ENCODE results near the gene TAS2R8.
"Not testable (repeated sequence)": the region's sequence is repeated elsewhere in the genome, so short reads cannot be mapped to it uniquely, and the experiment has no call there.

The TAS2R8 gene

DNA sequence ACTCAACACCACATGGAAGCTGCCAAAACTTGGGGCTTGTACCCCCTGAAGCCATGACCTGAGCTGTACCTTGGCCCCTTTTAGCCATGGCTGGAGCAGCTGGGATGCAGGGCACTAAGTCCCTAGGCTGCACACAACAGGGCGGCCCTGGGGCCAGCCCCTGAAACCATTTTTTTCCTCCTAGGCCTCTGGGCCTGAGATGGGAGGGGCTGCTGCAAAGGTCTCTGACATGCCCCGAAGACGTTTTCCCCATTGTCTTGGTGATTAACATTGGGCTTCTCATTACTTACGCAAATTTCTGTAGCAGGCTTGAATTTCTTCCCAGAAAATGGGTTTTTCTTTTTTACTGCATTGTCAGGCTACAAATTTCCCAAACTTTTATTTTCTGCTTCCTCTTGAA, 15.3 kb downstream of the TAS2R8 start:
- H3K4me3 ChIP-seq (ENCODE audit: insufficient read depth in 1 of 2, low read depth in 1 of 2, low read length in 2 of 2); H3K4me2 ChIP-seq (ENCODE audit: low read length, poor library complexity, severe bottlenecking): not testable (repeated sequence)

DNA sequence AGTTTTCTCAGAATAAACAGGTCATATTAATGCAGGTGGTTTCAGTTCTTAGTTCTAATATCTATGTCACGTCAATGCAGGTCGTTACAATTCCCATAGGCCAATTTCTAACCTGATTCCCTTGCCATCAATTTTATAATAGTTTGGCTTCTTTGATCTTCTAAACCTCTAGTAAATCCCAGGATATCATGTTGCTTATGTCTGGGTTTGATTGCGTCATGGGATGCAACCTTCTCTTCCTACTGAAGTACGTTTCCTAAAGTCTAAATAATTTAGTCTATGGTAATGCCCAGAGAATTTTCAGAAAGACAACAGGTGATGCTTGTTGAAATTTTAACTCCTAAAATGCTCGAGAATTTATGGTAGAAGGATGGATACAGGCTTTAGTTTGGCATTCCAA, 23.8 kb downstream of the TAS2R8 start:
- Histone ChIP-seq H3K23ac (ENCODE audit: low read length in 2 of 2) (no peak overlapping the region), H3K27me3 (ENCODE audit: control insufficient read depth in 1 of 2, insufficient read depth in 1 of 2, low read length in 2 of 2) (no peaks in the 10 kb centered on the region), H3K4ac (ENCODE audit: low read depth in 1 of 2, low read length in 2 of 2) (no peak overlapping the region), H3K9me3 (ENCODE audit: control insufficient read depth, low read length) (no peaks in the 10 kb centered on the region), H3K9ac (ENCODE audit: low read length) (no peak overlapping the region), H4K8ac (ENCODE audit: low read length) (no peak overlapping the region), H2BK12ac (ENCODE audit: low read length in 2 of 2) (no peak overlapping the region), H3K36me3 (ENCODE audit: control insufficient read depth in 1 of 2, insufficient read depth in 2 of 2, low read depth in 1 of 2, low read length in 2 of 2) (no peaks in the 10 kb centered on the region), H2BK15ac (ENCODE audit: low read depth, poor library complexity, severe bottlenecking) (no peak overlapping the region), H2BK120ac (ENCODE audit: low read depth, low read length) (no peak overlapping the region), H3K14ac (ENCODE audit: low read length in 2 of 2) (no peak overlapping the region), H3K4me1 (ENCODE audit: control insufficient read depth, insufficient read depth, low read depth, low read length) (no peaks in the 10 kb centered on the region), H2AK5ac (ENCODE audit: low read length, severe bottlenecking) (no peak overlapping the region), H2BK5ac (ENCODE audit: low read depth, low read length, poor library complexity, severe bottlenecking) (no peak overlapping the region), H3K4me3 (ENCODE audit: insufficient read depth in 1 of 2, low read depth in 1 of 2, low read length in 2 of 2) (no peak overlapping the region), H3K79me1 (replicated peaks; ENCODE audit: low read length, poor library complexity, severe bottlenecking) (no peaks in the 10 kb centered on the region), H3K27ac (ENCODE audit: low read length, poor library complexity, severe bottlenecking) (no peak overlapping the region), H2AFZ (ENCODE audit: low read depth, low read length) (no peak overlapping the region), H3K18ac (ENCODE audit: low read depth in 1 of 2, low read length in 2 of 2) (no peak overlapping the region), H4K91ac (ENCODE audit: low read length) (no peak overlapping the region), H3K4me2 (ENCODE audit: low read length, poor library complexity, severe bottlenecking) (no peak overlapping the region)
- no peak for DNase-seq
- 63% methylated on average over 2 of the region's 5 CpGs for WGBS

More for the DNA sequence above, 15.3 kb downstream of the TAS2R8 start:
- not testable (repeated sequence) for H3K9me3 ChIP-seq (ENCODE audit: control insufficient read depth, low read length); H3K27ac ChIP-seq (ENCODE audit: low read length, poor library complexity, severe bottlenecking); H2BK120ac ChIP-seq (ENCODE audit: low read depth, low read length); H3K18ac ChIP-seq (ENCODE audit: low read depth in 1 of 2, low read length in 2 of 2); H3K9ac ChIP-seq (ENCODE audit: low read length); H2BK15ac ChIP-seq (ENCODE audit: low read depth, poor library complexity, severe bottlenecking); H2AK5ac ChIP-seq (ENCODE audit: low read length, severe bottlenecking); H3K27me3 ChIP-seq (ENCODE audit: control insufficient read depth in 1 of 2, insufficient read depth in 1 of 2, low read length in 2 of 2); H3K4me1 ChIP-seq (ENCODE audit: control insufficient read depth, insufficient read depth, low read depth, low read length); H2BK5ac ChIP-seq (ENCODE audit: low read depth, low read length, poor library complexity, severe bottlenecking); H2BK12ac ChIP-seq (ENCODE audit: low read length in 2 of 2); H4K91ac ChIP-seq (ENCODE audit: low read length); H2AFZ ChIP-seq (ENCODE audit: low read depth, low read length); H3K14ac ChIP-seq (ENCODE audit: low read length in 2 of 2); H4K8ac ChIP-seq (ENCODE audit: low read length); H3K4ac ChIP-seq (ENCODE audit: low read depth in 1 of 2, low read length in 2 of 2); H3K36me3 ChIP-seq (ENCODE audit: control insufficient read depth in 1 of 2, insufficient read depth in 2 of 2, low read depth in 1 of 2, low read length in 2 of 2); H3K79me1 ChIP-seq (replicated peaks; ENCODE audit: low read length, poor library complexity, severe bottlenecking); DNase-seq; H3K23ac ChIP-seq (ENCODE audit: low read length in 2 of 2)
- WGBS = 83% methylated on average over 4 of the region's 4 CpGs

DNA sequence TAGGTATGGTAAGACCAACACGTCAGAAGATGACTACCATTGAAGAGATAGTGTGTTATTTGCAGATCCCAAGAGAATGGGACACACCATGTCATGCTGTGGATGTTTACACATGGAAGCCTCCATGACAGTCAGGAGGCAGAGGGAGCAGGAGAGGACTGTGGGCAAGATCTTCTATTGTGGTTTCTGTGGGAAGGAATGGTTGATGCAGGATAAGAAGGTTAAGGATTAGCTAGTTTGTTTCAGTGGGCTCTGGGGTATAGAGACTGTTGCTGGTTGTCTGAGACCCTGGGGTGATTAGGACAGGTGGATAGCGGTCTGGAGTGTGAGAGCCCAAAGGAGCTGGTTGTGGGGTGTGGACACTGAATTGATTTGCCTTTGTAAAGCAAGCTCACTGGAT, 28.0 kb downstream of the TAS2R8 start:
- H3K27ac ChIP-seq (ENCODE audit: low read length, poor library complexity, severe bottlenecking) = no peak overlapping the region
- no peak overlapping the region for H3K14ac ChIP-seq (ENCODE audit: low read length in 2 of 2)
- no peaks in the 10 kb centered on the region for H3K79me1 ChIP-seq (replicated peaks; ENCODE audit: low read length, poor library complexity, severe bottlenecking)
- no peak overlapping the region for H2AK5ac ChIP-seq (ENCODE audit: low read length, severe bottlenecking)
- no peak overlapping the region for H4K8ac ChIP-seq (ENCODE audit: low read length)
- H2BK5ac ChIP-seq (ENCODE audit: low read depth, low read length, poor library complexity, severe bottlenecking) = no peak overlapping the region
- H4K91ac ChIP-seq (ENCODE audit: low read length) = no peak overlapping the region
- no peak overlapping the region for H3K4ac ChIP-seq (ENCODE audit: low read depth in 1 of 2, low read length in 2 of 2)
- 83% methylated on average over 2 of the region's 2 CpGs for WGBS
- no peak overlapping the region for H3K4me3 ChIP-seq (ENCODE audit: insufficient read depth in 1 of 2, low read depth in 1 of 2, low read length in 2 of 2)
- H3K9me3 ChIP-seq (ENCODE audit: control insufficient read depth, low read length) = no peaks in the 10 kb centered on the region
- H3K4me1 ChIP-seq (ENCODE audit: control insufficient read depth, insufficient read depth, low read depth, low read length) = no peaks in the 10 kb centered on the region
- peaks cover 3 to 4% of the 10 kb centered on the region in 2 experiments for H3K27me3 ChIP-seq (ENCODE audit: control insufficient read depth in 1 of 2, insufficient read depth in 1 of 2, low read length in 2 of 2)
- H3K36me3 ChIP-seq (ENCODE audit: control insufficient read depth in 1 of 2, insufficient read depth in 2 of 2, low read depth in 1 of 2, low read length in 2 of 2) = no peaks in the 10 kb centered on the region
- H3K9ac ChIP-seq (ENCODE audit: low read length) = no peak overlapping the region
- no peak overlapping the region for H2BK15ac ChIP-seq (ENCODE audit: low read depth, poor library complexity, severe bottlenecking)
- no peak overlapping the region for H3K18ac ChIP-seq (ENCODE audit: low read depth in 1 of 2, low read length in 2 of 2)
- no peak overlapping the region for H2BK120ac ChIP-seq (ENCODE audit: low read depth, low read length)
- H2BK12ac ChIP-seq (ENCODE audit: low read length in 2 of 2) = no peak overlapping the region
- no peak for DNase-seq
- no peak overlapping the region for H2AFZ ChIP-seq (ENCODE audit: low read depth, low read length)
- H3K23ac ChIP-seq (ENCODE audit: low read length in 2 of 2) = no peak overlapping the region
- H3K4me2 ChIP-seq (ENCODE audit: low read length, poor library complexity, severe bottlenecking) = no peak overlapping the region

DNA sequence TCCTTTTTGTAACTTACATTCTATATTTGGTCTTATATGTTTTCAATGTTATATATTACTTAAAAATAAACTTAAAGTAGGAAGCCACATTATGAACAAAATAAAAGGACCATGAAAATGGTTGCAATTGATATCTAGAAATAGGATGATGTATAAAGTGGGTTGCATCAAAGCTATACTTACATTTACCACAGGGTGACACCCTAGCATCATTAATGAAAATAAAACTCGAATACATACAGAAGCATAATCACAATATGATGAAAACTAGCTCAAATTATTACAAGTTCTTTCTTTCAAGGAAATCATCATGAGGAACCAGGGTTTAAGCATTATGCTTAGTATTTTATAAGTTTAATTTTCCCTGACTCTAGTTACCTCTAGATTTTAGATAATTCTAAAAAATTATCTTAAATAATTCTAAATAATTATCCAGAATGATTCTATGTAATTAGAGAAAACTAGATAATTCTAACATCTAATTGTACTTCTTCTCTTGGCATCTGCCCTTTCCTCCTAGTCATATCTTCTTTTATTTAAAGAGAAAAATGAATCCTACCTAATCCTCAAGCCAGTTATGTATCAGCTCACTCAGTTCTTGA, 35.9 kb downstream of the TAS2R8 start:
- Histone ChIP-seq H2AK5ac (ENCODE audit: low read length, severe bottlenecking) (no peak overlapping the region), H3K14ac (ENCODE audit: low read length in 2 of 2) (no peak overlapping the region), H2BK5ac (ENCODE audit: low read depth, low read length, poor library complexity, severe bottlenecking) (no peak overlapping the region), H3K9ac (ENCODE audit: low read length) (no peak overlapping the region), H3K27ac (ENCODE audit: low read length, poor library complexity, severe bottlenecking) (no peak overlapping the region), H2BK120ac (ENCODE audit: low read depth, low read length) (no peak overlapping the region), H2AFZ (ENCODE audit: low read depth, low read length) (no peak overlapping the region), H4K8ac (ENCODE audit: low read length) (no peak overlapping the region), H3K79me1 (replicated peaks; ENCODE audit: low read length, poor library complexity, severe bottlenecking) (no peaks in the 10 kb centered on the region), H2BK12ac (ENCODE audit: low read length in 2 of 2) (no peak overlapping the region), H3K27me3 (ENCODE audit: control insufficient read depth in 1 of 2, insufficient read depth in 1 of 2, low read length in 2 of 2) (peaks cover 31 to 64% of the 10 kb centered on the region in 2 experiments), H3K36me3 (ENCODE audit: control insufficient read depth in 1 of 2, insufficient read depth in 2 of 2, low read depth in 1 of 2, low read length in 2 of 2) (no peaks in the 10 kb centered on the region), H3K18ac (ENCODE audit: low read depth in 1 of 2, low read length in 2 of 2) (no peak overlapping the region), H3K4me2 (ENCODE audit: low read length, poor library complexity, severe bottlenecking) (no peak overlapping the region), H3K4ac (ENCODE audit: low read depth in 1 of 2, low read length in 2 of 2) (no peak overlapping the region), H3K9me3 (ENCODE audit: control insufficient read depth, low read length) (no peaks in the 10 kb centered on the region), H3K23ac (ENCODE audit: low read length in 2 of 2) (no peak overlapping the region), H3K4me3 (ENCODE audit: insufficient read depth in 1 of 2, low read depth in 1 of 2, low read length in 2 of 2) (no peak overlapping the region), H2BK15ac (ENCODE audit: low read depth, poor library complexity, severe bottlenecking) (no peak overlapping the region), H3K4me1 (ENCODE audit: control insufficient read depth, insufficient read depth, low read depth, low read length) (no peaks in the 10 kb centered on the region), H4K91ac (ENCODE audit: low read length) (no peak overlapping the region)
- no CpG with 5 or more reads among the region's 1 CpG for WGBS
- peak; percentile 43 for DNase-seq

Measured in mesenchymal stem cell (in vitro differentiated cells and primary cell).